ENCODE data around the gene OAS2. TPM values are rescaled to one million over a fixed set of nuclear protein-coding genes. Genes with fewer than 3 reads are reported as not detected.

OAS2 gene
- total RNA-seq, 1 donor from 2014 or later = not detected

GRCh38 chr12:112939761-112940381, 38.4 kb upstream of the OAS2 start:
- Mint-ChIP-seq H3K27ac (ENCODE audit: unreplicated experiment) (no peak overlapping the region), H3K9me3 (no peaks in the 10 kb centered on the region), H3K36me3 (ENCODE audit: low read depth) (no peaks in the 10 kb centered on the region), H3K4me1 (no peaks in the 10 kb centered on the region), H3K4me3 (no peak overlapping the region), H3K27me3 (ENCODE audit: low read depth) (peaks cover 32% of the 10 kb centered on the region)
- no peak for DNase-seq (ENCODE audit: low read depth, low spot score)
- TF ChIP-seq CTCF (conservative IDR thresholded peaks at IDR 0.05) = no peak

- Mint-ChIP-seq H3K9me3 (no peaks in the 10 kb centered on the region), H3K4me1 (no peaks in the 10 kb centered on the region), H3K36me3 (ENCODE audit: low read depth) (no peaks in the 10 kb centered on the region), H3K27ac (ENCODE audit: unreplicated experiment) (no peak overlapping the region), H3K27me3 (ENCODE audit: low read depth) (peaks cover 19% of the 10 kb centered on the region), H3K4me3 (no peak overlapping the region)
- no peak for DNase-seq (ENCODE audit: low read depth, low spot score)
- TF ChIP-seq CTCF (conservative IDR thresholded peaks at IDR 0.05) = no peak
These were observed 36.6 kb upstream of the OAS2 start for GRCh38 chr12:112941528-112942335.

- Mint-ChIP-seq H3K27me3 (ENCODE audit: low read depth) (peaks cover 14% of the 10 kb centered on the region), H3K4me3 (no peak overlapping the region), H3K27ac (ENCODE audit: unreplicated experiment) (no peak overlapping the region), H3K4me1 (no peaks in the 10 kb centered on the region), H3K9me3 (no peaks in the 10 kb centered on the region), H3K36me3 (ENCODE audit: low read depth) (no peaks in the 10 kb centered on the region)
- no peak for DNase-seq (ENCODE audit: low read depth, low spot score)
- TF ChIP-seq CTCF (conservative IDR thresholded peaks at IDR 0.05) = no peak
These were observed 35.7 kb upstream of the OAS2 start for GRCh38 chr12:112942572-112942971.

- no peaks in the 10 kb centered on the region for H3K4me1 Mint-ChIP-seq
- DNase-seq (ENCODE audit: low read depth, low spot score) = no peak
- H3K27ac Mint-ChIP-seq (ENCODE audit: unreplicated experiment) = no peak overlapping the region
- no peaks in the 10 kb centered on the region for H3K9me3 Mint-ChIP-seq
- no peak for TF ChIP-seq CTCF (conservative IDR thresholded peaks at IDR 0.05)
- H3K27me3 Mint-ChIP-seq (ENCODE audit: low read depth) = peaks cover 4% of the 10 kb centered on the region
- no peaks in the 10 kb centered on the region for H3K36me3 Mint-ChIP-seq (ENCODE audit: low read depth)
- H3K4me3 Mint-ChIP-seq = no peak overlapping the region
These were observed 34.2 kb upstream of the OAS2 start for GRCh38 chr12:112944024-112944690.

GRCh38 chr12:112945515-112945914, 32.8 kb upstream of the OAS2 start:
- no peak for TF ChIP-seq CTCF (conservative IDR thresholded peaks at IDR 0.05)

More at GRCh38 chr12:112945515-112945914, 32.8 kb upstream of the OAS2 start:
- Mint-ChIP-seq H3K4me1 (no peaks in the 10 kb centered on the region), H3K27me3 (ENCODE audit: low read depth) (no peaks in the 10 kb centered on the region), H3K4me3 (no peak overlapping the region), H3K27ac (ENCODE audit: unreplicated experiment) (no peak overlapping the region), H3K36me3 (ENCODE audit: low read depth) (no peaks in the 10 kb centered on the region), H3K9me3 (no peaks in the 10 kb centered on the region)
- DNase-seq (ENCODE audit: low read depth, low spot score) = no peak

All from neural crest cell (in vitro differentiated cells).